GM12878 (cell line): ENCODE measurements around the gene BDNF.

Source experiments
- EP300 ChIP-seq, 2 experiments: fragments of 150-350 bp in 1 of 2; IDR thresholded peaks; 2 replicates each; pipeline ENCODE4 v1.6.1; 2011 to 2012; ENCODE audit warnings: low read depth in 2 of 2, low read length in 2 of 2, borderline replicate concordance in 1 of 2, improper control_type of control experiment in 1 of 2, inconsistent platforms in 1 of 2; ENCODE audit not compliant: control insufficient read depth in 1 of 2
- RAD21 ChIP-seq: IDR thresholded peaks from 2 replicates; pipeline ENCODE4 v1.6.1; 2011; ENCODE audit warnings: mild to moderate bottlenecking, low read depth, low read length, moderate library complexity; ENCODE audit not compliant: insufficient read depth

DNA sequence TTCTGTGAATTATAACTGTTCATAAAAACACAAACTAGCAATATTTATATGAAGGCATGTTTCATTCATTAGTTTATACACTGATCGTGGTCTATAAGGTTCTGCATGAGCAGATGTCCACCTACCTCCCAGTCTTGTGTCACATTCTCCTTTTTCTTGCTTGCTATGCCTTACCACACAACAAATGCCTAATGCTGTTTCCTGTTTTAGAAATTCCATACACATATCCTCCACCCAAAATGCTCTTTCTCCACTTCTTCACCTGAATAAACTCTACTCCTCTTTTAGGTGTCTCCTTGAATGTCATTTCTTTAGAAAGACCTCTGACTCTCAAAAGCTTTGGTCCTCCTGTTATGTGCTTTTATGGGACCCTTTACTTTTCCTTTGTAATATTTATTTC is 88.9 kb downstream of the BDNF start:
- TF ChIP-seq EP300 (IDR thresholded peaks at IDR 0.05; ENCODE audit: borderline replicate concordance in 1 of 2, control insufficient read depth in 1 of 2, low read depth in 2 of 2, low read length in 2 of 2) (no peak), RAD21 (no peak)
